ENCODE results near the gene SMIM38.

SMIM38 gene

GRCh38 chr11:69123593-69124545, 31.9 kb upstream of the SMIM38 start:
- TF ChIP-seq CTCF (IDR thresholded peaks at IDR 0.05): no peak

- no peak for TF ChIP-seq CTCF (IDR thresholded peaks at IDR 0.05)
Observed at GRCh38 chr11:69125861-69126260, 29.9 kb upstream of the SMIM38 start.

- no peak for TF ChIP-seq CTCF (IDR thresholded peaks at IDR 0.05)
Observed at GRCh38 chr11:69126286-69126685, 29.4 kb upstream of the SMIM38 start.

- TF ChIP-seq CTCF (IDR thresholded peaks at IDR 0.05): no peak
Observed at GRCh38 chr11:69127081-69127850, 28.5 kb upstream of the SMIM38 start.

GRCh38 chr11:69127884-69128283, 27.9 kb upstream of the SMIM38 start:
- TF ChIP-seq CTCF (IDR thresholded peaks at IDR 0.05): no peak

- no peak for TF ChIP-seq CTCF (IDR thresholded peaks at IDR 0.05)
Observed at GRCh38 chr11:69129053-69129452, 26.7 kb upstream of the SMIM38 start.

GRCh38 chr11:69129647-69130046, 26.1 kb upstream of the SMIM38 start:
- TF ChIP-seq CTCF (IDR thresholded peaks at IDR 0.05): no peak

Measured in LNCAP (cell line).